Measurements from ENCODE around the gene FNIP1. TPM values are rescaled to one million over a fixed set of nuclear protein-coding genes. Genes with fewer than 3 reads are reported as not detected.

FNIP1 gene
- polyA plus RNA-seq, 1 donor (not counting 4 experiments of a cell fraction or from before 2014, with no cell fraction given) = 14.6 TPM

Other genes with a start within 250 kb of the FNIP1 start
- 6.2 to 8.7 TPM (median 6.8 TPM) in 3 replicates for gene RAPGEF6, start 161.8 kb downstream of the FNIP1 start, polyA plus RNA-seq
- not detected in 3 replicates for gene MEIKIN, start 148.6 kb upstream of the FNIP1 start, polyA plus RNA-seq
- gene ACSL6, start 214.6 kb upstream of the FNIP1 start, polyA plus RNA-seq = 0.18 to 0.22 TPM (median 0.18 TPM) in 3 replicates

All from keratinocyte (primary cell).